Embryonic facial prominence (tissue), 1 donor: ENCODE measurements around the gene OR10AD1.
"Not testable (repeated sequence)": the region's sequence is repeated elsewhere in the genome, so short reads cannot be mapped to it uniquely, and the experiment has no call there.

Experiments
- DNase-seq: peaks from one replicate; pipeline ENCODE4 v3.0.0-alpha.2; 2016; ENCODE audit errors: extremely low spot score

The OR10AD1 gene

DNA sequence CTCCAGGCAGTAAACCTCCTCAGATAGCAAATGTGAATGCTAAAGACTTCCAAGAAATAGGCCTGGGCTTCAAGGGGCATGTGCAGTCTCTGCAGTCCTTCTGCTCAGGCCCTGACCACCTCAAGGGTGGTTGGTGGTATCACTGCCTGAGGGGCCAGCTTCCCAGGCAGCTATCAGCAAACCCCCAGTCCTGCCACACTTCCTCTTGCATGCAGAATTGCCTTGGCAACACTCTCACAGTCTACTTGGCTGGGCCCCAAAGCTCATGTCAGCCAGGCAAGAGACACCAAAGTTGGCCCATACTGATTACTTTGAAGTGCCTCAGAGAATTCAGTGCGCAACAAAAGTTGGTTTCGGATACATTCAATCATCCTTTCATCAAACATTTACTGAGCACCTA lies 42.3 kb downstream of the OR10AD1 start:
- DNase-seq = no peak

DNA sequence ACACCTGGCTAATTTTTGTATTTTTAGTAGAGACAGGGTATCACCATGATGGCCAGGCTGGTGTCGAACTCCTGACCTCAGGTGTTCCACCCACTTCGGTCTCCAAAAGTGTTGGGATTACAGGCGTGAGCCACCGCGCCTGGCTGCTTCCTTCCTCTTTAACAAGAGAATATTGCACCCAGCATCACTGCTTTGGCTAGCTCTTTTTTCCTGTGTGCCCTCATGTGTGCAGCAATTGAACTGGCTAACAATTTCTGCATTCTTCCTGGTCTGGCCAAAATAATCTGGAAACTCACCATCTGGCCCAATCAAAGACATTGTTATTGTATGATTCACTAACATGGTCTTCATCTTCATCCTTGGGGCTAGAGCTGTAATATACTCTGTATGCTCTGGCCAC lies 43.0 kb downstream of the OR10AD1 start:
- DNase-seq = no peak

DNA sequence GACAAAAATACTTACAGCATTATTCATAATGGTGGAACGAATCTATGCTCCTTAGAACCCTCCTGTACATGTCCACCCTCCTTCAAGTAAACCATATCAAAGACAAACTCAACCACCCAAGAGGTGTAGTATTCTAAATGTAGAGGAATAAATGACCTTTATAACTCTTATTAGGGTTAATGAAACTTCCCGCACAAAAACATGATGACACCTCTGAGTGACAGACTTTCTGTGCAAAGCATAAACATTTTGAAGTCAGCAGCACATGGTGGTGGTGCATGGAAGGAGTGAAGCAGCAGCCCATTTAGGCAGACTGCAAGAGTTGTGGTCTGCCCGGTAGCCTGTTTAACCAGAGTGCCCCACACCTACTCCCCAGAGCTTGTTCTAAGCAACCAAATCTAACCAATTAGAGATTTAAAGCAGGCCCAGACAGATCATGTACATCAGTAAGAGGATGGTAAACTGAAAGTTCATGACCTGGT lies 45.2 kb downstream of the OR10AD1 start:
- DNase-seq = no peak

DNA sequence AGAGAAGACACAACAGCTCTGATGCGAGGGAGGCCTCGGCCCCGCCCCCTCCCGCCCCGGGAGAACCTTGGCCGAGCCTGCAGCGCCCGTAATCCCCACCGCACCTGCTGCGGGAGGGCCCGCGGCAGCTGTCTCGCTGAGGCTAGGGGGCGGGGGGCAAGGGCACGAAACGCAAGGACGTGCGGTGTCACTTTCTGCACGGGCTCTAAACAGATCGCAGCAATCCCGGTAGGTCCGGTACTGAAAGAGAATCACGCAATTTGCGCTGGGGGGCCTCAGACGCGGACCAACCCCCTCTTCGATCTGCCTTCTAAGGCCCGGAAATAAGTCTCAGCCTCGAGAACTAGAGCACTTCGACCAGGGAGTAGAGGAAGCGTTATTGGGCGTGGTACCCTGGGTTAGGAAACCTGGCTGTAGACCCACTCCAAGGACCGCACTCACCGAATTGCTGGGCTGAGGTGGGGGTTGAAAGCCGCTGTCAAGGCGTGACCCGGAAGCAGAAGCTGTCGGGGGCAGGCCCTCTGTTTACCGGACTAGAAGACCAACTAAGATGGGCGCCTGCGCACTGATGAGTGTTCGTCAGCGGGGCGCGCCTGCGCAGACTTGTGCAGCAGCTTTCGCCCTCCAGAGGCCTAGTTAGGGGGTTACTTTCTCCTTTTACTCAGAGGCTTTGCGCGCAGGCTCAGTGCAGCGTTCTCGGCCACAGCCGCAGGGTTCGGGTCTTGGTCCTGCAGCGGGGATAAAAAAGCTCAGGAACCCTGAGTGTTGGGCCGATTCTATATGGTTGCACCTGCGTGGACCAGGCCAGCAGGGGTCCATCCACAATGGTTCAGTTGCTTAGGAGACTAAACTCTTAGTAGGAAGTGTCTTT lies 45.8 kb downstream of the OR10AD1 start, which contains the start of gene ASB8:
Gene ASB8, minus strand, starts transcription at position 498 of the 871 bp plus-strand sequence. CDS start 4,019 bp downstream, outside the sequence.
- peak; percentile 98 for DNase-seq

DNA sequence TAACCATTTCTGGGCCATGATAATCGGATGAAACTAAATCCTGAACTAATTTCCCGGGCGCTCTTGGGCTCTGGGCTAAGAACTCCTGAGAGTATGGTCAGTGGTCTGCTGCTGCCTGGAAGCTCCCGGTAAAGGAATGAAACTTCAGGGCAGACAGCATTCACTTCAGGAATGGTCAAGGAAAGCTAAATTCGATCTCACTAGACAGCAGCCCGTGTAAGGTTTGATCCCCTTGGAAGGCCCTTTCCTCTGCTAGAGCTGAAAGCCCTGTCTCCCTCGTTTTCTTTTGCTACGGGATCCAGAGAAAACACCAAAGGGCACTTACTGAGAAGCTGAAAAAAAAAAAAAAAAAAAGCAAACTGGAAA lies 46.5 kb downstream of the OR10AD1 start:
- no peak for DNase-seq

DNA sequence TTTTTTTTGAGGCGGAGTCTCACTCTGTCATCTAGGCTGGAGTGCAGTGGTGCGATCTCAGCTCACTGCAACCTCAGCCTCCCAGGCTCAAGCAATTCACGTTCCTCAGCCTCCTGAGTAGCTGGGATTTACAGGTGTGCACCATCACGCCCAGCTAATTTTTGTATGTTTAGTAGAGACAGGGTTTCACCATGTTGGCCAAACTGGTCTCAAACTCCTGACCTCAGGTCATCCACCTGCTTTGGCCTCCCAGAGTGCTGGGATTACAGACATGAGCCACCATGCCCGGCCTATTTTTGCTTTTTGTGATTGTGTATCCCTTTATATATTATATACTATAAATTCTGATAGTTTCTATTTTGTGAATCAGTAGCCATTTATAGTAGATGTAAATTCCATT lies 47.3 kb downstream of the OR10AD1 start:
- not testable (repeated sequence) for DNase-seq
